ENCODE measurements around the gene SDHA.

DNA sequence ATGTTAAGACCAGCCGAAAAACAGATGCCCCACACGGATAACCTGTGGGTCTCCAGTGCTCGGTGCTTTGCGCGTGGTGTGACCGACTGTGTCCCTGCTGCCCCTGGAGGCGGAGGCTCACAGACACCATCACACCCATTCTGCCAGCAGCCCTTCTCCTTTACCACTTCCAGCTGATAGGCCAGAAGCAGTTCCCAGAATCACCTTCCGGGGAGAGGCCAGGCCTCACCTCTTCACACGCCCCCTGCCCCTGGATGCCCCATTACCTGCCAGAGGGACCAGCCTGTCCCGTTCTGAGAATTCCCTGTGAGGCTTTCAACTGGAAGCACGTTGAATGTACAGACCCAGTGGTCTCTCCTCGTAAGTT, 48.4 kb upstream of the SDHA start:
- TF ChIP-seq POLR2A (IDR thresholded peaks at IDR 0.05): no peak
- TF ChIP-seq, protein P1, sequence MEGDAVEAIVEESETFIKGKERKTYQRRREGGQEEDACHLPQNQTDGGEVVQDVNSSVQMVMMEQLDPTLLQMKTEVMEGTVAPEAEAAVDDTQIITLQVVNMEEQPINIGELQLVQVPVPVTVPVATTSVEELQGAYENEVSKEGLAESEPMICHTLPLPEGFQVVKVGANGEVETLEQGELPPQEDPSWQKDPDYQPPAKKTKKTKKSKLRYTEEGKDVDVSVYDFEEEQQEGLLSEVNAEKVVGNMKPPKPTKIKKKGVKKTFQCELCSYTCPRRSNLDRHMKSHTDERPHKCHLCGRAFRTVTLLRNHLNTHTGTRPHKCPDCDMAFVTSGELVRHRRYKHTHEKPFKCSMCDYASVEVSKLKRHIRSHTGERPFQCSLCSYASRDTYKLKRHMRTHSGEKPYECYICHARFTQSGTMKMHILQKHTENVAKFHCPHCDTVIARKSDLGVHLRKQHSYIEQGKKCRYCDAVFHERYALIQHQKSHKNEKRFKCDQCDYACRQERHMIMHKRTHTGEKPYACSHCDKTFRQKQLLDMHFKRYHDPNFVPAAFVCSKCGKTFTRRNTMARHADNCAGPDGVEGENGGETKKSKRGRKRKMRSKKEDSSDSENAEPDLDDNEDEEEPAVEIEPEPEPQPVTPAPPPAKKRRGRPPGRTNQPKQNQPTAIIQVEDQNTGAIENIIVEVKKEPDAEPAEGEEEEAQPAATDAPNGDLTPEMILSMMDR (IDR thresholded peaks at IDR 0.05): no peak

Data from heart left ventricle (tissue), 13 donors.